Urothelium cell line (cell line): ENCODE data around the gene ULK4.
"Not testable (repeated sequence)": the region's sequence is repeated elsewhere in the genome, so short reads cannot be mapped to it uniquely, and the experiment has no call there.

Experiments used
- DNase-seq: peaks from one replicate; pipeline ENCODE4 v3.0.0; 2011; ENCODE audit warnings: low spot score, mixed read lengths
- FAIRE-seq: peaks from 2 replicates; lab custom pipeline; 2011; peaks lifted over from hg19 to GRCh38; lab: Jason Lieb, UNC

The ULK4 gene

DNA sequence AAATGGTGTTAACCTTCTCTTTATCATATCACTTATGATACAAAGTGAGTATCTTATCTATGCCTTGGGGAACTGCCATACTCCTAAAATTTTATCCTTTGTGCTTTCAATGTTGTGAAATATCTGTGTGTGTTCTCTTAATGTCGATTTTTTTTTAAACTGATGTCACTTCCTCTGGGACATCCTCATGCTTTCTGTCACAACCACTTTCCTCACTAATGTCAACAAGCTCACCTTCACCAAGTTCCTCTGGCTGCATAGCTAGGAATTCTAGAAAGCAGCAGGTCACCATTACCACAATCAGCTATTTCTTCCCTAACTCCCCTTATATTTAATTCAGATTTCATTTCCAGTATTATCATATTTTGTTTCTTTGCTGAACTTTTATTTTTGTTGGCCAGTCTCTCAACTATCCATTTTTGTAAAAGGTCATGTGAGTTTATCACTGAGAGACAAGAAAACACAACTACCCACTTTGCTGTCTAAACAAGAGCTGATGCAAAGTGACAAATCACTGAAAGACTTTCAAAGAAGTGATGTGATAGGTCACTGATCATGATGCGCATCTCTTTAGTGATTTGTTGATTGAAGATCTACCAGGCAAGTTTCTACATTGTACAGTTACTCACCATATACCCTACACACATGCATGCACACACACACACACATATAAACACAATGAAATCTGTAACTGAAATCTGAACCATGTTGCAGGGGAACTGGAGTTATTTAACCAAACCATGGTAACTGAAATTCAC is 369.0 kb downstream of the ULK4 start:
- DNase-seq (no peak), FAIRE-seq (no peak)

DNA sequence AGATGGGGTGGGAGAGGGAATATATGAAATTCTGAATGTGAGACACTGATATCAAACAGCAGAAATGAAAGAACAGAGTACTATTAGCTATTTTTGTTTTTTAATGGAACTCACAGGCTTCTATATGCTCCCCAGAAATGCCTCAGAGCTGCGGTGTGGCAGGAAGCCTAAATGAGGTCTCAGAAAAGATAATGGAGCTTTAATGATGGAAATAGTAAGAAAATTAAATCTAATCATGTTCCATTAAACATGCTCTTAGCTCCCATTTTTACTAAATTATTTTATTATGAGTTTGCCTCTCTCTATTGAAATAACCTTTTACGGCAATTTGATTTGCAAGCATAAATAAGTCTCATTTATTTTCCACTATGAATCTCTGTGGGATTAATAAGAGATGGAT is 378.9 kb downstream of the ULK4 start:
- FAIRE-seq (no peak), DNase-seq (no peak)

DNA sequence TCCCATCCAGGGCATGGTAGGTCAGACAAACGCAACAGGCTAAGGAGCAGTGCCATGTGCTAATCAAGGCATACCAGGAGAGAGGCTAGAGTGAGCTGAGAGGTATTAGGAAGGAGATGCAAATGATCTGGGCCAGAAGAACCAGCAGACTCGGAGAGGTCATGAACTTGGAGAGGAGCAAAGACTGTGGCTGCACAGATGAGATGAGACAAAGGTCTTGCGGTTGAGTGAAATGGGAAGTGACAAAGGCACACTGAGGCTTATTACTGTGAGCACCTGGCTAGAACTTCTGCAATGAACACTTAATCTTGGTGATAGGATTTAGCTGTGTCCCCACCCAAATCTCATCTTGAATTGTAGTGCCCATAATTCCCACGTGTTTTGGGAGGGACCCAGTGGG is 380.2 kb downstream of the ULK4 start:
- FAIRE-seq: no peak

DNA sequence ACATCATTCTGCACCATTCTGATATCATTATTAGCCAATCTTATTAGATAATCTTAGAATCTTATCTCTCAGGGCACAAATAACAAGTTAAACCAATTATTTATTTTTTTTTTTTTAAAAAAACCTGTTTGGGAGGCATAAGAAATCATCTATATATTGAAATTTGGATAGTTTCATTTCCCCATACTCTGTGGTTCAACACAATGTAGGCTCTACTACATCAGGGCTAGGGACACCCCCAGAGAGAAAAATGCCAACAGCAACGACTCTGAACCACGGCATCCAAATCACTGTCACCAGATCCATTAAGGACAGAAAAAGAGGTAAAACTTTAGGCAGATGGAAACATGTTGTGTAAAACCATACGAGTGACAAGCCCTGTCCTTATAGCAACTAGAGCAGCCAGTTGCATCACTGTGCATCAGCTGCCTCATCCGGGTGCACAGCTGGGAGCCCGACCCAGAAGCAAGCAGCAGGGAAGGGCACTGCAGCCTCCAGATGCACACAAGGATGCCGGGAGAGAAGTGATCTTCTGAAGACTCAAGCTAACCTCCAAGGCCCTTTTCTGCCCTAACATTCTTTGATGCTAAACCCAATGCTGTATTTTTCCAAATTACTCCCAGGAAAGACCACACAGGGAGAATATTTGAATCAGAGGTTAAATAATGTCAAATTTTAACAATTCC is 381.5 kb downstream of the ULK4 start:
- FAIRE-seq: no peak

More for the DNA sequence above, 380.2 kb downstream of the ULK4 start:
- DNase-seq: no peak

DNA sequence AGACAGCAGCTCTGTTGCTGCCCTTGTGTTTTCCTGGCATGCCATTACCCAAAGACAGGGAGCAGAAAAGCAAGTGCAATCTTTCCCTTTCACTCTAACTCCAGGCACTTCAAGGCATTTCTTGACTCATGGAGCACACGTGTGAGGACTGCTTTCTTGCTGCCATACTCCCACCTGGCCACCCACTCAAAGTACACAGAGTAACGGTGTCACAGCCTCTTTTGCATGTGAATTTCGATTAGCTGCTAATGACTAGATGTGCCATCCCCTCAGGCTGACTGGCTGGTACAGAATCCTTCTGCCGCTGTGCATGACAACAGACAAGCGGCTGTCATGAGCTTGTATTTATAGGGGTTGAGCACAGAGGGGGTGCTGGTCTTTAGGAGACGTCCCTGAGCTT is 382.0 kb downstream of the ULK4 start:
- FAIRE-seq (no peak), DNase-seq (no peak)

More for the DNA sequence above, 381.5 kb downstream of the ULK4 start:
- no peak for DNase-seq

DNA sequence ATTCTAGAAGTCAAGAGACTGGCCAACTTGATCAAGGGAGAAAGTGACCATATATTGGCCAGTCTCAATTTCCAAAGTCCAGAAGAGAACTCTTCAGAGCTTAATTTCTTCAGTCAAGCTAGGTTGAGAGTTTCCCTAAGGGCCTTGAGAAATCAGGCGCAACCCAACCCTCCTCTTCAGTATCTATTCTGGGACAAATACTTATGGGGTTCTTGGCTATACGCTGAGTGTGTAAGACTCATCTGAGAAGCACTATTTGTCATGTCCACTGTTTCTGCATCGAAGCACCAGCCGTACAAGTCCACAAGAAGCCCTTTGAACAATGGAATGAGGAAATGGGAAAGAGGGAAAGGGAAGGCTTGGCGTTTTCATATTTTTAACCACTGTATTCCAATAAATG is 383.1 kb downstream of the ULK4 start:
- no peak for DNase-seq
- no peak for FAIRE-seq

DNA sequence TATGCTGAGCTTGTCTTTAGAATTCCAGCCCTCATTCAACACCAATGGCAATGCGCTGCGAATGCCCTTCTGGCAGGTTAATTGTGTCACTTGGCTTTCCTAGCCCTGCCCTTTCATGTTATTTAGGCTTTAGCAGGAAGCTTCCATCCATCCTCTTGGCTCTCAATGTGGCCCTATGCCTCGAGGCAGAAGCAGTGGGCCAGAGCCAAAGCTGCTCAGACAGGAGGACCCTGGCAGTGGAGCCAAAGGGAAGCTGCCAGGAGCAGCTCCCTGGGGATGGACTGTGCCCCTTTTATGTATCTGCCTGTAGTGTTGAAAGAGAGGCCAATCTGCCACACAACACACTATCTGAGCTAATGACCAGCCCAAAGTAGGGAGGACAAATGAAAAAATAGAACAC is 386.2 kb downstream of the ULK4 start:
- no peak for DNase-seq
- no peak for FAIRE-seq

DNA sequence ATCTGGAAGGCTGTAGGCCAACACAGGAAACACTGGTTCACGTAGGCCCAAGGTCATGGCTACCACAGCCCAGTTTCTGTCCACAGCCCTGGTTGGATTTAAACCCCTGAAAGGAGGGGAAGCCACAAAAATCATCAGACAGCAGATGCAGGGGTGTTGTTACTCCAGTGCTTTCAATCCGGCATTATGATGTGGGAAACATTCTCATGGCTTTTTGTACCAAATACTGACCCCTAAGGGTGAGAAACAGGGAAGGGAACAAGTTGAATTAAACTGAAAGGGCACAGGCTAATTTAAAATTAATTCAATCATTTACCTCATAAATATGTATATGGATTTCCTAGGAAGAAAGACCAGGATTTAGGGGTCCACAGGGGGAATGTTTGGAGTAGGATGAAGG is 387.0 kb downstream of the ULK4 start:
- FAIRE-seq (no peak), DNase-seq (no peak)

DNA sequence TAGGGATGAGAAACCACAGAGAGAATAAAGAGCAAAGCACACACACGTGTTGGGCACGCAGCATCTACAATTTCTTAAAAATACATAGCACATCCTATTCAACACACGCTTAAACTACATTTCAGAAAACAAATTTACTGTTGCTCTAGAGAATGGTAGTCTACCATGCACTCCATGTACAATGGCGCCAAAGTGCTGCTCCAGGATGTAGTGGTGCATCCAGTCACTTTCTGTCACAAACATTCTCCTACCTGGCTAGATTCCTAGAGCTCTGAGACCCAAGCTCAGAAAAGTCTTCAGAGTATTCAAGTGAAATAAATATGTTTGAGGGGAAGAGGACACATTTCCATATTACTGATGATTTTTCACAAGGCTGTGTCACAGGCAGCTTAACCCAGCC is 388.3 kb downstream of the ULK4 start:
- DNase-seq: no peak
- no peak for FAIRE-seq

DNA sequence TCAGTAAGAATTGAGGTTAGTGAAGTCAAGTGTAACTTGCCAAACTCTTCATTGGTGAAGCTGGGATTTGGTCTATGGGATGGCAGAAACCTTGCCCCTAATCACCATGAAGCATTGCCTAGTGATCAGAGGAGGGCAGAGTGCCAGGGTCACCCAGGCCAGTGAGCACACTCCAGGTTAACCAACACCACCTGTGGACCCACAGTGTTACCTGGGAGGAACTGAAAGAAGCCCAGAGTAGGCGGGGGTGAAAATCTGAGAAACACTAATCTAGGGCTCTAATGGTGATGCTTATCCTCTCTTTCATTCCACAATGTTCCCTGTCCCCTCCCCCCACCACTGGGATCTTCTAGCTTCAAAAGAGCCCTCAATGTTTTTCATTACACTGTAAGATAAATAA is 389.8 kb downstream of the ULK4 start:
- DNase-seq (no peak), FAIRE-seq (no peak)

DNA sequence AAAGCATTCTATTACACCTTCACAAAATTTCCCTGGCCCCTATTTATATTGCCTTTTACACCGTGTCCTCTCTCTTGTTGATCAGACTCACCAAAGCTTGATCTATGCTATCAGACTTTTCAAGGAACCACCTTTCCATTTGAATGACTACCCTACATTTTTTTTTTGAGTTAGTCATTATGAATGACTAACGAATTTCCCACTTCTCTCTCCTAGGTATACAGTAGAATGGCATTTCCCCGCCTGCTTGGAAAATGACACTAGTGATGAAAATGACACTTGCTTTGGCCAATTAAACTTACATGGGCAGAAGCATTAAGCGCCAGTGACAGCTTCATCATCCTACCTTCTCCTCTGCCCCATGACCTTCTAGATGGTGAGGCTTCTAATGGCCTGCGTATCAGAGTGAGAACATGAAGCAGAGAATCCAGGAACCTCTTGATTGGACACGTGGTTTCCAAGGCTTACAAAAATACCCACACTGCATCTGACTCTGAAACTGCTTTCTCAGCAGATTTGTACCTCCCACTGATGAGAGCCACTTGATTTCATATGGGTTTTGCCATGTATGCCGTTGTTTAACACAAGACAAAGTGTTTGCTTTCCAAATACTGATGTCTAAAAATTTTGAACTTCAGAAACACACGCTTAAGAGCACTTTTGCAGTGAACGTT is 392.1 kb downstream of the ULK4 start:
- FAIRE-seq: no peak

DNA sequence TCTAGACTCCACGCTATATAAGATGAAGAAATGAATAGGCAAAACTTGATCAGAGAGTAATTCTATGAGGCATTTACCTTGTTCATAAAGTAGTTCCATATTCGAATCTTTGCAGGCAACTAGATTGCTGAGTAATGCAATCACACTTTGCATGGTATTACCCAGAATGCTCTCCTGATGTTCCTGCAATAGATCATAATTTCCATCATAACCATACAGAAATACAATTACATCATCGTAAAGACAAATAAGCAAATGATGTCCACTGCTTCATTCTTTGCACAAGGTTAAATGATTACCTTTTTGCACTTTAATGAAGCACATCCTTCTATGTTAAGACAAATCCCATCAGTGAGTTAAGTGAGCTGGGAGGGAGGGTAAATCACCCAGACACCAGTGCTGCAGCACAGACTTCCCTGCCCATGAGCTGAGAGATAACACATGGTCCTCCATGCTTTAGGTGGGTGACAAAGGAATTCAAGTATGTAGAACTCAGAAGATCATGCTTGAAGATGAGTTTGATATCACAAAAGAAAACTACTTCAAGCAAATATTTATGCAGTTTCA is 395.9 kb downstream of the ULK4 start:
- no peak for DNase-seq
- no peak for FAIRE-seq

More for the DNA sequence above, 392.1 kb downstream of the ULK4 start:
- no peak for DNase-seq

DNA sequence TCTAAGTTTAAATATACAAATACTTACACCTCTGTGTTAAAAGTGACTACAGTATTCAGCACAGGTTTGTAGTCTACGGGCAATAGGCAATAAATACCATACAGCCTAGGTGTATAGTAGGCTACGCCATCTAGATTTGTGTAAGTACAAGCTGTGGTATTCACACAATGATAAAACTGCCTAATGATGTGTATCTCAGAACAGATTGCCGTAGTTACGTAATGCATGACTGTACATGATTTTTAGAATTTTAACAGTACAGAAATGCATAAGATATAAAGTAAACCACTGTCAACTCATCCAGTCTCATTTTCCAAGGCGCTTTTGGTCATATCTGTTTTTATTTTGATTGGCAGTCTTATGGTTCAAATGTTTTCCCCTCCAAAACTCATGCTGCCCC is 396.9 kb downstream of the ULK4 start:
- FAIRE-seq (no peak), DNase-seq (no peak)

DNA sequence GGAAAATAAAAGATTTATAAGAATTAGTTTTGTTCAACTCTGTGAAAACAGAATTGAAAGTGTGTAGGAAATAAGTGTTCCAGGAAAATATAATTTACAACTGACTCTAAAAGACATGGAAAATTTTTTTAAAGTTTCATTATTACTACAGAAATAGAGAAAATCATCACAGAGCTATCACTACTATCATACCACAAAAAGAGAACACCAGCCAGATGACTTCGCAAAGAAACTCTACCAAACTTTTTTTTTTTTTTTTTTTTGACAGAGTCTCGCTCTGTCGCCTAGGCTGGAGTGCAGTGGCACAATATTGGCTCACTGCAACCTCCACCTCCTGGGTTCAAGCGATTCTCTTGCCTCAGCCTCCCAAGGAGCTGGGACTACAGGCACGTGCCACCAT is 405.7 kb downstream of the ULK4 start:
- not testable (repeated sequence) for FAIRE-seq, DNase-seq

DNA sequence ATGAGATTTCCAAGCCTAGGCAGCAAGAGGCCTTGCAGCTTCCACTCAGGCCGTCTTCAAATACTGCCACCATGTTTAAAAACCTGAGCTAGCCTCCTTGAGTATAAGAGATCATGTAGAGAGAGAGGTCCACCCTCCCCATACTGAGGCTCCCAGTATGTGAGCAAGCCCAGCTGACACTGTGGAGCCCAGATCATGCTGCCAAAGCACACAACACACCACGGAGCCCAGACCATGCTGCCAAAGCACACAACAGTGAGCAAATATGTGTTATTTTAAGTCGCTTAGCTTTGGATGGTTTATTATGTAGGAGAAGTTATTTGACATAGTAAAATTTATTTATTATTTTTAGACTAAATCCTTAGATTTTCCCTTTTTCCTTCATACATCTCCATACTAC is 428.9 kb downstream of the ULK4 start:
- DNase-seq: no peak
- no peak for FAIRE-seq

DNA sequence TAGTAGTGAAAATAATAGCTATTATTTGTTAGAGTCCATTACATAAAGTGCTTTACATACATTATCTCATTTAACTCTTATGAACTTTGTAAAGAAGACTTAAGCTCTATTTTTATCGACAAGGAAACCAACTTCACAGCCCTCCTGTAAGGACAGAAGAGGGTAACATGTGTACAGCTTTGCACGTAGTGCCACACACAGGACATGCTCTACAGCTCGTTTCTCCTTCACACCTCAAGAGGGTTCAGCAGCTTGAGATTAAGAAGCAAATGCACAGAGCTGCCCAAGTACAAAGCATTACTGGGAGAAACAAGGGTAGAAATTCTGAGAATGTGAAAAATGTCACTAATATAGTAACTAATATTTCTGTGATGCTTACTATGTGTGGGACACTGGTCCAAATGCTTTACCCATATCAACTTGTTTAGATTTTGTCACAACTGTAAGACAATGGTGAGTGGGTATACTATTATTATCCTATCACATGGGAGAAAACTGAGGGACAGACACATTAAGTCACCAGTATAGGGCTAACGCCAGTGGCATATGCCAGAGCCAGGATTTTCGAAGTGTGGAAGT is 434.8 kb downstream of the ULK4 start:
- no peak for DNase-seq
- no peak for FAIRE-seq

DNA sequence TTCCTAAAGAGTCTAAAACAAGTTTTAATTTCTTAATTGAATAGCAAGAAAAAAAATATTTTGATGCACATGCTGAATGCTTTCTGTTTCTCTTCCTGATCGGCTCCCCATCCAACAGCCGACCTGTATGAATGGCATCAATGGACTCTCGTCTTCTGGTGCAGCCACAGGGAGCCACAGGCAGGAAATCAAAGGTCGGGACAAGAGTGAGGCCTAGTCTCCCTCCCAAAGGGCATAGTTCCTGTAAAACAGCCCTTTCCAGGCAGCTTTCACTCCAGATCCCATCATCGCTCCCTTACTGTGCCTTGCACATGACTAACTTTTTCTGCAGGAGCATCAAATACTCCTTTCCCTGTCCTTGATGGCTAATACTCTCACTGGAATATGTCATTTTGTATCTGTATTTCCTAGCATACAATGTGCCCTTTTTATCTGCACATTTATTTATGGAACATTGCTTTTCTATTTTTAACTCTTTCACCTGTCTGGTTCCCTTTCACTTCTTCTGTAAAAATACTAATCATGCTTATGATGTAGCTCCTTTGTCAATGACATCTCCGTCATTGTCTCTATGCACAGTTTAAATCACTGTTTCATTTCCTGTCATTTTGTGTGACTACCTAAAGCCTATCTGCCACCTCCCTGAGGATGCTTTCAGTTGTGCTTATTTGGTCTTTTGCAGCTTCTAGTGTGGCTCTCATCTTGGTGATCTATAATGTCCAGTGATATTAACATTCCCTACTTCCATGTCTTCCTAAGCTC is 436.4 kb downstream of the ULK4 start:
- no peak for DNase-seq
- FAIRE-seq: no peak

DNA sequence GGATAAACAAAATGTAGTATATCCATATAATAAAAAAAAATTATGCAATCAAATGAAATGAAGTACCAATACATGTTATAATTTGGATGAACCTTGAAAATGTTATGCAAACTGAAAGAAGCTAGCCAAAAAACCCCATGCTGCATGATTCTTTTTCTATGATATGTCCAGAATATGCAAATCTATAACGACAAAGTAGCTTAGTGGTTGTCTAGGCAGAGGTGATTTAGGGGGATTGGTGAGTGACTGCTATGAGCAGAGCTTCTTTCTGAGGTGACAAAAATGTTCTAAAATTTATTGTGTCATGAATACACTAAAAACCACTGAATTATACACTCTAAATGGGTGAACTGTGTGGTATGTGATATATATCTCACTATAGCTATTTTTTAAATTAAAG is 438.0 kb downstream of the ULK4 start:
- FAIRE-seq (no peak), DNase-seq (no peak)

DNA sequence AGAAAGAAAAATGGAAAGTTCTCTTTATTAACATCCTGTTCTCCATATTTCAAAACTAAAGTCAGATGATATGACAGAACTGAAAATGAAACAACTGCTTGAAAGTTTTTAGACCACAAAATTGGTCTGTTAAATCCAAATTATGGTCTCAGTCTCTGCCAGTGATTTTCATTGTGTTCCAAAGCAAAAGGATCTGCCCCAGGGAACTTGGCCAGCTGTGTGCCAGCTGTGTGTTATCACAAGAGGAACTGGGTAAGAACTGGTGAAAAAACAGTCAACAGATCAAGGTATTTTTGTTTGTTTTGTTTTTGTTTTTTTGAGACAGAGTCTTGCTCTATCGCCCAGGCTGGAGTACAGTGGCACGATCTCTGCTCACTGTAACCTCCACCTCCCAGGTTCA is 439.3 kb downstream of the ULK4 start:
- FAIRE-seq: no peak

DNA sequence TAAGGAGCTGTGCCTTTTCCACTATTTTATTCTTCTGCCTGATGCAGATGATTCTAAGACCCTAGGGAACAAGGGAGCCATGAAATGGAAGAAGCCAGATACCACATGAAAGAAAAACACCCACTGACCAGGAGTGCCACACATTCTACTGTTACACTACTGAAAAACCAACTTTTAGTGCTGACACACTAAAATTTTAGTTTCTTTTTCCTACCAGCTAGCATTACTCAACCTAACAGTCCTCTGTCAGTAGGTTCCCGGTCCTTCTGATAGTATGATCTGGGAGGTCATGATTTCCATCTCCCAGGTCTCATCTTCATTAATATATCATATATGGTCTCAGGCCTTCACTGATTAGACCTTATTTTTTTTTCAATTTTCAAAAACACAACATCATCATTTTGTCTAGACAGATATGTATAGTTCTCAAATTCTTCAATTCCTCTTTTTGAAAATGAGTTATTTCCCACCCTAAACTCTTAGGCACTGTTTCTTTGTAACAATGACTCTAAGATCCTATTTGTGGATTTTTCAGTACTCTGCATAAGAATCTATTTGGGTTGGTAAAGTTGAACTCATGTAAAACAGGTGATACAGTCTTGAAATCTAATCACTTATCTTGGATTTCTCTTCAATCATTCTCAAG is 440.8 kb downstream of the ULK4 start:
- FAIRE-seq: no peak
- DNase-seq: no peak

More for the DNA sequence above, 439.3 kb downstream of the ULK4 start:
- DNase-seq: no peak
